Measurements from ENCODE around the gene FAM221A.

- TF ChIP-seq TCF7L2 (IDR thresholded peaks at IDR 0.05; ENCODE audit: low read depth, low read length) (no peak), CTCF (IDR thresholded peaks at IDR 0.05) (no peak), POLR2AphosphoS5 (IDR thresholded peaks at IDR 0.05; ENCODE audit: low read depth, low read length) (no peak), REST (IDR thresholded peaks at IDR 0.05; ENCODE audit: insufficient read depth in 1 of 2, low read depth in 2 of 2, low read length in 1 of 2) (no peak)
These were observed 34.2 kb upstream of the FAM221A start for GRCh38 chr7:23645822-23646221.

Measured in Panc1 (cell line).